Panc1 (cell line): ENCODE results near the gene SDCBP2. TPM values are rescaled to one million over a fixed set of nuclear protein-coding genes. Genes with fewer than 3 reads are reported as not detected.
A peak's percentile ranks its signal among the peaks of the same experiment; 100 is the strongest.

Experiments used
- ATAC-seq: fragments of 200-7000 bp; cut with Tn5 transposase; 2 replicates; pipeline ENCODE4 v1.9.1; 2020; ENCODE audit warnings: mild to moderate bottlenecking, moderate library complexity
- BruUV-seq: library from RNA; stranded (reverse); fragments of 400-500 nt; replicated peaks from 2 replicates; lab custom pipeline; 2021; lab: Mats Ljungman, UMichigan
- CTCF ChIA-PET: fragments of 300-600 bp; sonication (Branson Sonifier 250); formaldehyde crosslinking; loops from one replicate; lab custom pipeline; 2022; ENCODE audit warnings: antibody characterized with exemption; lab: Charles Lee
- POLR2A ChIA-PET: fragments of 300-600 bp; sonication (Branson Sonifier 250); formaldehyde crosslinking; loops from one replicate; lab custom pipeline; 2022; ENCODE audit warnings: antibody characterized with exemption; lab: Charles Lee
- DNase-seq: peaks from one replicate; pipeline ENCODE4 v3.0.0-alpha.2; 2010; ENCODE audit warnings: low read depth, low spot score
- H3K27ac ChIP-seq: 2 replicates; pipeline ENCODE4 v1.5.1; 2011; ENCODE audit warnings: mild to moderate bottlenecking, low read length, inconsistent platforms
- H3K27me3 ChIP-seq: fragments of 200-500 bp; sonication (Bioruptor generic); 2 replicates; pipeline ENCODE4 v1.6.0; 2014; ENCODE audit warnings: low read length, inconsistent platforms; ENCODE audit not compliant: control insufficient read depth, insufficient read depth
- H3K36me3 ChIP-seq: fragments of 200-500 bp; sonication (Bioruptor generic); 2 replicates; pipeline ENCODE4 v1.5.1; 2014; ENCODE audit warnings: inconsistent platforms, mild to moderate bottlenecking, low read length, moderate library complexity; ENCODE audit not compliant: control insufficient read depth, insufficient read depth
- H3K4me1 ChIP-seq: 2 replicates; pipeline ENCODE4 v1.5.1; 2011; ENCODE audit warnings: inconsistent platforms, mild to moderate bottlenecking, low read length, moderate library complexity; ENCODE audit not compliant: control insufficient read depth, insufficient read depth
- H3K4me3 ChIP-seq, 2 experiments: 2 replicates each; pipeline ENCODE4 v1.5.1; 2011 to 2012; ENCODE audit warnings: low read depth in 2 of 2, low read length in 2 of 2, mild to moderate bottlenecking in 2 of 2, inconsistent platforms in 1 of 2, moderate library complexity in 1 of 2
- H3K9me3 ChIP-seq: fragments of 200-500 bp; sonication (Bioruptor generic); 2 replicates; pipeline ENCODE4 v1.5.1; 2014; ENCODE audit warnings: low read depth, mild to moderate bottlenecking, inconsistent platforms, low read length, moderate library complexity; ENCODE audit not compliant: control insufficient read depth, insufficient read depth
- CTCF ChIP-seq: fragments of 450-650 bp; IDR thresholded peaks from 2 replicates; pipeline ENCODE4 v1.5.1; 2017; ENCODE audit warnings: mild to moderate bottlenecking
- POLR2AphosphoS5 ChIP-seq: IDR thresholded peaks from 2 replicates; pipeline ENCODE4 v1.6.1; 2012; ENCODE audit warnings: mild to moderate bottlenecking, low read depth, low read length, moderate library complexity
- REST ChIP-seq, 2 experiments: IDR thresholded peaks; 2 replicates each; pipeline ENCODE4 v1.6.1; 2011 to 2012; ENCODE audit warnings: low read depth in 2 of 2, control low read depth in 1 of 2, low read length in 1 of 2, mild to moderate bottlenecking in 1 of 2, moderate library complexity in 1 of 2; ENCODE audit not compliant: insufficient read depth in 1 of 2
- SIN3A ChIP-seq: IDR thresholded peaks from 2 replicates; pipeline ENCODE4 v1.6.1; 2012; ENCODE audit warnings: low read depth, mild to moderate bottlenecking, low read length, moderate library complexity, borderline replicate concordance; ENCODE audit not compliant: insufficient read depth
- TCF7L2 ChIP-seq: IDR thresholded peaks from 2 replicates; pipeline ENCODE4 v1.6.1; 2011; ENCODE audit warnings: mild to moderate bottlenecking, low read depth, low read length, inconsistent platforms
- in situ Hi-C: cut with HindIII; loops from 2 replicates; pipeline ENCODE4 v1.10.0; 2016; ENCODE audit warnings: low sequenced_read_pairs, low pct_unique_long_range_greater_than_20kb
- intact Hi-C: fragments of 100-400 bp; cut with micrococcal nuclease; formaldehyde crosslinking; loops from one replicate; pipeline ENCODE4 v1.10.0; 2022; ENCODE audit not compliant: unreplicated experiment
- total RNA-seq: library from RNA; stranded (reverse); gene quantifications from one replicate; pipeline ENCODE4 v1.2.1, GENCODE V29; 2021; ENCODE audit not compliant: unreplicated experiment

Gene SDCBP2
- total RNA-seq, 1 experiment from 2014 or later, result 1.8 TPM

- no TSS peak for BruUV-seq
- TF ChIP-seq SIN3A, result no peak
- TF ChIP-seq CTCF, result no peak
- no peak for TF ChIP-seq REST (IDR thresholded peaks at IDR 0.05; ENCODE audit: insufficient read depth in 1 of 2, low read depth in 2 of 2, low read length in 1 of 2)
- no peak for TF ChIP-seq POLR2AphosphoS5
- no peak for TF ChIP-seq TCF7L2
- no peaks in the 10 kb centered on the region for H3K36me3 ChIP-seq
- DNase-seq, result no peak
- peak overlapping the region; percentile 59 to 60; a peak in 3 of 4 replicates for H3K4me3 ChIP-seq
- in situ Hi-C loops (no loop called here), intact Hi-C loops (no loop called here)
- POLR2A ChIA-PET, result no interaction called here
- H3K4me1 ChIP-seq, result peaks cover 7% of the 10 kb centered on the region; the same call in 1 of the 2 replicates
- no peaks in the 10 kb centered on the region for H3K27me3 ChIP-seq
- ATAC-seq, result 0 out of 2 replicates have a peak, but pooled peaks have one; percentile 10
- H3K27ac ChIP-seq, result no peak overlapping the region
- H3K9me3 ChIP-seq, result no peaks in the 10 kb centered on the region
- CTCF ChIA-PET, result interaction anchor here (0.7 to 1.1 kb wide), 2 partner anchors 43 to 237 kb away, joined by 4 to 5 read pairs; no protein-coding TSS in a partner anchor
Observed at GRCh38 chr20:1267161-1267560, 61.8 kb downstream of the SDCBP2 start.

- POLR2A ChIA-PET, result no interaction called here
- H3K36me3 ChIP-seq, result no peaks in the 10 kb centered on the region
- peak within 1 kb of the TSS; percentile 59 to 60 for H3K4me3 ChIP-seq
- peak within 1 kb of the TSS; percentile 81 for H3K27ac ChIP-seq
- ATAC-seq (peak; percentile 95), DNase-seq (no peak)
- TF ChIP-seq TCF7L2 (no peak), SIN3A (no peak)
- intact Hi-C loops (no loop called here), in situ Hi-C loops (no loop called here)
- no peaks in the 10 kb centered on the region for H3K27me3 ChIP-seq
- no TSS peak for BruUV-seq
- peaks cover 7% of the 10 kb centered on the region; the same call in 1 of the 2 replicates for H3K4me1 ChIP-seq
- no peaks in the 10 kb centered on the region for H3K9me3 ChIP-seq
- CTCF ChIA-PET, result interaction anchor here (0.7 to 1.1 kb wide), 3 partner anchors 20 to 238 kb away, joined by 3 to 5 read pairs (median 4); no protein-coding TSS in a partner anchor
Observed at GRCh38 chr20:1266167-1266973, 62.6 kb downstream of the SDCBP2 start, which contains the start of gene SNPH. Gene SNPH, plus strand, starts transcription at chr20:1266294. Its CDS starts 29,946 bp downstream, at chr20:1296240.

GRCh38 chr20:1265916-1266166, 63.1 kb downstream of the SDCBP2 start:
- Histone ChIP-seq H3K27ac (peak overlapping the region; percentile 81), H3K9me3 (no peaks in the 10 kb centered on the region), H3K27me3 (peaks cover 4% of the 10 kb centered on the region), H3K4me3 (peak overlapping the region; percentile 59 to 60), H3K36me3 (no peaks in the 10 kb centered on the region), H3K4me1 (peaks cover 7% of the 10 kb centered on the region; the same call in 1 of the 2 replicates)
- ATAC-seq (no peak), DNase-seq (no peak)
- CTCF ChIA-PET, result no interaction called here
- no TSS peak for BruUV-seq
- POLR2A ChIA-PET, result no interaction called here
- intact Hi-C loops (no loop called here), in situ Hi-C loops (no loop called here)
- TF ChIP-seq CTCF (no peak), REST (IDR thresholded peaks at IDR 0.05; ENCODE audit: insufficient read depth in 1 of 2, low read depth in 2 of 2, low read length in 1 of 2) (no peak), POLR2AphosphoS5 (no peak), SIN3A (no peak), TCF7L2 (no peak)
